ENCODE measurements around the gene C8G.

C8G gene

GRCh38 chr9:136917902-136918301 lies 27.1 kb upstream of the C8G start:
- Histone ChIP-seq H3K27ac (no peak overlapping the region), H3K4me3 (no peak overlapping the region)

- no peak overlapping the region for H3K27ac ChIP-seq
- no peak overlapping the region for H3K4me3 ChIP-seq
Measured at GRCh38 chr9:136920069-136920468, 25.0 kb upstream of the C8G start.

GRCh38 chr9:136920734-136921231 lies 24.3 kb upstream of the C8G start:
- no peak overlapping the region for H3K4me3 ChIP-seq
- H3K27ac ChIP-seq = no peak overlapping the region

GRCh38 chr9:136921307-136921706 lies 23.7 kb upstream of the C8G start:
- H3K27ac ChIP-seq = no peak overlapping the region
- no peak overlapping the region for H3K4me3 ChIP-seq

- Histone ChIP-seq H3K4me3 (no peak overlapping the region), H3K27ac (no peak overlapping the region)
Measured at GRCh38 chr9:136921718-136922117, 23.3 kb upstream of the C8G start.

- H3K4me3 ChIP-seq = no peak overlapping the region
- H3K27ac ChIP-seq = no peak overlapping the region
Measured at GRCh38 chr9:136922540-136922939, 22.5 kb upstream of the C8G start.

- H3K27ac ChIP-seq = peak overlapping the region in 1 of 21 experiments; percentile 52
- no peak overlapping the region for H3K4me3 ChIP-seq
Measured at GRCh38 chr9:136923881-136924280, 21.2 kb upstream of the C8G start.

GRCh38 chr9:136925414-136926153 lies 19.5 kb upstream of the C8G start:
- H3K27ac ChIP-seq = peak overlapping the region in 4 of 21 experiments; percentile 23 to 32 (median 28)
- no peak overlapping the region for H3K4me3 ChIP-seq

- H3K4me3 ChIP-seq = no peak overlapping the region
- peak overlapping the region in 5 of 21 experiments; percentile 13 to 32 (median 24) for H3K27ac ChIP-seq
Measured at GRCh38 chr9:136926154-136926704, 18.8 kb upstream of the C8G start.

GRCh38 chr9:136926749-136927148 lies 18.3 kb upstream of the C8G start:
- peak overlapping the region in 2 of 21 experiments; percentile 13 to 35 for H3K27ac ChIP-seq

GRCh38 chr9:136927343-136928271 lies 17.4 kb upstream of the C8G start:
- Histone ChIP-seq H3K4me3 (no peak overlapping the region), H3K27ac (peak overlapping the region in 6 of 21 experiments; percentile 23 to 47 (median 35))

More at GRCh38 chr9:136926749-136927148, 18.3 kb upstream of the C8G start:
- H3K4me3 ChIP-seq = no peak overlapping the region

- peak overlapping the region in 10 of 21 experiments; percentile 4 to 66 (median 30) for H3K27ac ChIP-seq
- H3K4me3 ChIP-seq = no peak overlapping the region
Measured at GRCh38 chr9:136928591-136928990, 16.5 kb upstream of the C8G start.

GRCh38 chr9:136930014-136930413 lies 15.0 kb upstream of the C8G start:
- H3K27ac ChIP-seq = peak overlapping the region in 1 of 21 experiments; percentile 6
- no peak overlapping the region for H3K4me3 ChIP-seq

- H3K27ac ChIP-seq = peak overlapping the region in 6 of 21 experiments; percentile 5 to 59 (median 31)
- no peak overlapping the region for H3K4me3 ChIP-seq
Measured at GRCh38 chr9:136931611-136932130, 13.4 kb upstream of the C8G start.

GRCh38 chr9:136934277-136934676 lies 10.8 kb upstream of the C8G start:
- Histone ChIP-seq H3K4me3 (no peak overlapping the region), H3K27ac (no peak overlapping the region)

- no peak overlapping the region for H3K4me3 ChIP-seq
- H3K27ac ChIP-seq = no peak overlapping the region
Measured at GRCh38 chr9:136935651-136936050, 9.4 kb upstream of the C8G start.

- peak overlapping the region in 1 of 21 experiments; percentile 12 for H3K27ac ChIP-seq
Measured at GRCh38 chr9:136936645-136937170, 8.3 kb upstream of the C8G start.

GRCh38 chr9:136937186-136938001 lies 7.6 kb upstream of the C8G start:
- no peak overlapping the region for H3K4me3 ChIP-seq
- H3K27ac ChIP-seq = no peak overlapping the region

More at GRCh38 chr9:136936645-136937170, 8.3 kb upstream of the C8G start:
- no peak overlapping the region for H3K4me3 ChIP-seq
